IPS-NIHi7 (cell line): ENCODE data around the gene C16orf95.
"Not testable (repeated sequence)": the region's sequence is repeated elsewhere in the genome, so short reads cannot be mapped to it uniquely, and the experiment has no call there.

Experiments
- DNase-seq: peaks from one replicate; pipeline ENCODE4 v3.0.0; 2012; ENCODE audit warnings: mixed read lengths; ENCODE audit errors: extremely low spot score

The C16orf95 gene

GRCh38 chr16:87316923-87317749 is at the start of gene C16orf95:
C16orf95 (minus strand) TSS chr16:87317392; CDS start chr16:87317242, 150 bp downstream.
- DNase-seq, result peak; percentile 100

- no peak for DNase-seq
These were observed 49.7 kb upstream of the C16orf95 start for GRCh38 chr16:87366930-87367329.

- no peak for DNase-seq
These were observed 49.1 kb upstream of the C16orf95 start for GRCh38 chr16:87366288-87366687.

GRCh38 chr16:87365021-87365713 is 48.0 kb upstream of the C16orf95 start:
- no peak for DNase-seq

- DNase-seq, result no peak
These were observed 46.7 kb upstream of the C16orf95 start for GRCh38 chr16:87363771-87364455.

- DNase-seq, result not testable (repeated sequence)
These were observed 45.8 kb upstream of the C16orf95 start for GRCh38 chr16:87362828-87363559.

- DNase-seq, result no peak
These were observed 44.9 kb upstream of the C16orf95 start for GRCh38 chr16:87361916-87362619.

GRCh38 chr16:87360862-87361610 is 43.8 kb upstream of the C16orf95 start:
- no peak for DNase-seq

- DNase-seq, result no peak
These were observed 41.9 kb upstream of the C16orf95 start for GRCh38 chr16:87359121-87359520.

- DNase-seq, result no peak
These were observed 41.5 kb upstream of the C16orf95 start for GRCh38 chr16:87358696-87359095.

- no peak for DNase-seq
These were observed 41.1 kb upstream of the C16orf95 start for GRCh38 chr16:87358250-87358649.

GRCh38 chr16:87356491-87356853 is 39.3 kb upstream of the C16orf95 start:
- DNase-seq, result no peak

- DNase-seq, result no peak
These were observed 36.4 kb upstream of the C16orf95 start for GRCh38 chr16:87353613-87354012.

GRCh38 chr16:87352818-87353217 is 35.6 kb upstream of the C16orf95 start:
- no peak for DNase-seq

- DNase-seq, result no peak
These were observed 34.1 kb upstream of the C16orf95 start for GRCh38 chr16:87351320-87351698.

- DNase-seq, result no peak
These were observed 33.6 kb upstream of the C16orf95 start for GRCh38 chr16:87350681-87351319.

GRCh38 chr16:87350031-87350430 is 32.8 kb upstream of the C16orf95 start:
- DNase-seq, result no peak

GRCh38 chr16:87348616-87349157 is 31.5 kb upstream of the C16orf95 start:
- no peak for DNase-seq

- no peak for DNase-seq
These were observed 30.9 kb upstream of the C16orf95 start for GRCh38 chr16:87347932-87348615.
